Adrenal gland (tissue), 5 donors: Measurements from ENCODE around the gene MCU.

Experiments
- CTCF ChIP-seq, 6 experiments: fragments of 450-650 bp in 4 of 6; fragments of 200-600 bp in 2 of 6; sonication (generic) in 1 of 6; IDR thresholded peaks; 1 replicate in 5 of 6; 2 replicates in 1 of 6; pipeline versions ENCODE4 v1.5.1 to v1.8.0; 2016 to 2021; ENCODE audit warnings: antibody characterized with exemption in 6 of 6, mild to moderate bottlenecking in 2 of 6, moderate library complexity in 1 of 6
- POLR2A ChIP-seq, 2 donors: fragments of 450-650 bp; IDR thresholded peaks; one replicate each; pipeline ENCODE4 v1.6.1; 2017; ENCODE audit warnings: antibody characterized with exemption in 2 of 2, mild to moderate bottlenecking in 2 of 2, moderate library complexity in 1 of 2
- donor health status: DM: no; HTN: no; CAD: no.

GRCh38 chr10:72727130-72727529 is 35.2 kb downstream of the MCU start:
- no peak for TF ChIP-seq POLR2A (IDR thresholded peaks at IDR 0.05)
- no peak for TF ChIP-seq CTCF (IDR thresholded peaks at IDR 0.05)
